ENCODE results near the gene COPS9. TPM values are rescaled to one million over a fixed set of nuclear protein-coding genes. Genes with fewer than 3 reads are reported as not detected.

COPS9 gene
- total and polyA plus RNA-seq, 10 of the 15 experiments (the other 5 are each of a cell fraction or from before 2014, with no cell fraction given) = 80.8 to 419 (median 213) TPM

GRCh38 chr2:240129731-240130392 is 6.2 kb downstream of the COPS9 start:
- H3K9ac ChIP-seq (ENCODE audit: control insufficient read depth, insufficient read depth, low read length) = no peak overlapping the region
- no peaks in the 10 kb centered on the region for H3K9me3 ChIP-seq (replicated peaks; ENCODE audit: control insufficient read depth, insufficient read depth, low read length)
- H3K79me2 ChIP-seq (ENCODE audit: control insufficient read depth, insufficient read depth, low read length) = peaks cover 7% of the 10 kb centered on the region
- DNase-seq (ENCODE audit: low read depth, low spot score) (no peak), ATAC-seq (no peak), FAIRE-seq (no peak)
- RAD21 ChIA-PET (ENCODE audit: unreplicated experiment) = no interaction called here
- no peak overlapping the region for H2AFZ ChIP-seq (ENCODE audit: control insufficient read depth, low read depth, low read length)
- H3K27me3 ChIP-seq (replicated peaks in 1 of 2; ENCODE audit: control insufficient read depth in 2 of 2, insufficient read depth in 2 of 2, low read length in 1 of 2) = no peaks in the 10 kb centered on the region
- BruUV-seq (replicated peaks) = no TSS peak
- H3K4me2 ChIP-seq (ENCODE audit: control insufficient read depth, insufficient read depth) = no peak overlapping the region
- POLR2A ChIA-PET = no interaction called here
- no peaks in the 10 kb centered on the region; the same call in 1 of the 2 replicates for H3K4me1 ChIP-seq (ENCODE audit: control insufficient read depth, insufficient read depth, low read length)
- TF ChIP-seq BRCA1 (IDR thresholded peaks at IDR 0.05; ENCODE audit: low read depth, low read length) (no peak), PAX8 (IDR thresholded peaks at IDR 0.05) (no peak), CHD1 (IDR thresholded peaks at IDR 0.05; ENCODE audit: low read depth, low read length) (no peak), IRF3 (IDR thresholded peaks at IDR 0.05) (no peak), HDGF (IDR thresholded peaks at IDR 0.05) (no peak), EP300 (IDR thresholded peaks at IDR 0.05; ENCODE audit: borderline replicate concordance in 1 of 2, control insufficient read depth in 1 of 2, low read depth in 2 of 2, low read length in 2 of 2) (no peak), CREM (IDR thresholded peaks at IDR 0.05; ENCODE audit: low read depth) (no peak), SMC3 (IDR thresholded peaks at IDR 0.05; ENCODE audit: borderline replicate concordance, low read length) (no peak), KAT2A (conservative IDR thresholded peaks at IDR 0.05; ENCODE audit: control insufficient read depth, low read depth, low read length) (no peak), ZBTB11 (CRISPR knock-in tag; IDR thresholded peaks at IDR 0.05) (no peak), NR2F1 (conservative IDR thresholded peaks at IDR 0.05) (no peak), NR2C1 (IDR thresholded peaks at IDR 0.05) (no peak), NRF1 (conservative IDR thresholded peaks at IDR 0.05; ENCODE audit: low read depth, low read length) (no peak)
- in situ Hi-C loops (cut with MboI) (no loop called here), intact Hi-C loops (cut with micrococcal nuclease; ENCODE audit: unreplicated experiment) (no loop called here)
- WGBS (ENCODE audit: insufficient coverage, insufficient replicate concordance, low lambda C conversion rate, missing lambda C conversion rate) = 97% methylated on average over 22 of the region's 22 CpGs
- no peak overlapping the region for H3K27ac ChIP-seq (ENCODE audit: control insufficient read depth, insufficient read depth)
- CTCF ChIA-PET = no interaction called here
- H4K20me1 ChIP-seq (ENCODE audit: control insufficient read depth, insufficient read depth) = no peaks in the 10 kb centered on the region
- peaks cover 18 to 36% of the 10 kb centered on the region in 2 experiments for H3K36me3 ChIP-seq (ENCODE audit: control insufficient read depth in 2 of 2, insufficient read depth in 2 of 2, low read length in 1 of 2)
- SMC1A ChIA-PET (ENCODE audit: uncharacterized antibody, unreplicated experiment) = no interaction called here
- no peak overlapping the region for H3K4me3 ChIP-seq
